ENCODE data around the gene MBD2. TPM values are rescaled to one million over a fixed set of nuclear protein-coding genes. Genes with fewer than 3 reads are reported as not detected.

MBD2 gene
- total RNA-seq, 1 experiment from 2014 or later: 53.3 TPM

DNA sequence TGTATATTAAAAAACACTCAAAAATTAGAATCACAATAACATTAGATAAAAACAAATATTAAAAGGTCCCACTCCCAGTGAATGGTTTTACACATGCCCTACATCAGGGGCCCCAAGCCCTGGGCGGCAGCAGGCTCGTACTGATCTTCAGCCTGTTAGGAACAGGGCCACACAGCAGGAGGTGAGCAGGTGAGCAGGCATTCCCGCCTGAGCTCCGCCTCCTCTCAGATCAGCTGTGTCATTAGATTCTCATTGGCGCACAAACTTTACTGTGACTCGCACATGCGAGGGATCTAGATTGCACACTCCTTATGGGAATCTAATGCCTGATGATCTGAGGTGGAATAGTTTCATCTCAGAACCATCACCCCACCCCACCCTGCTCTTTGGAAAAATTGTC is 74.2 kb downstream of the MBD2 start:
- H3K27me3 ChIP-seq (ENCODE audit: control insufficient read depth, insufficient read depth, low read length): no peaks in the 10 kb centered on the region
- no peaks in the 10 kb centered on the region; the same call in 1 of the 2 replicates for H3K36me3 ChIP-seq (ENCODE audit: control insufficient read depth, insufficient read depth, low read length)
- BruUV-seq (replicated peaks): no TSS peak
- in situ Hi-C loops (cut with HindIII; ENCODE audit: low pct_unique_long_range_greater_than_20kb, low sequenced_read_pairs) (no loop called here), intact Hi-C loops (cut with micrococcal nuclease; ENCODE audit: unreplicated experiment) (no loop called here)
- DNase-seq (ENCODE audit: low read depth, low spot score) (no peak), ATAC-seq (no peak)
- POLR2A ChIA-PET: no interaction called here
- no peaks in the 10 kb centered on the region for H3K9me3 ChIP-seq (ENCODE audit: control insufficient read depth, insufficient read depth, low read depth, low read length)
- TF ChIP-seq, protein P1, sequence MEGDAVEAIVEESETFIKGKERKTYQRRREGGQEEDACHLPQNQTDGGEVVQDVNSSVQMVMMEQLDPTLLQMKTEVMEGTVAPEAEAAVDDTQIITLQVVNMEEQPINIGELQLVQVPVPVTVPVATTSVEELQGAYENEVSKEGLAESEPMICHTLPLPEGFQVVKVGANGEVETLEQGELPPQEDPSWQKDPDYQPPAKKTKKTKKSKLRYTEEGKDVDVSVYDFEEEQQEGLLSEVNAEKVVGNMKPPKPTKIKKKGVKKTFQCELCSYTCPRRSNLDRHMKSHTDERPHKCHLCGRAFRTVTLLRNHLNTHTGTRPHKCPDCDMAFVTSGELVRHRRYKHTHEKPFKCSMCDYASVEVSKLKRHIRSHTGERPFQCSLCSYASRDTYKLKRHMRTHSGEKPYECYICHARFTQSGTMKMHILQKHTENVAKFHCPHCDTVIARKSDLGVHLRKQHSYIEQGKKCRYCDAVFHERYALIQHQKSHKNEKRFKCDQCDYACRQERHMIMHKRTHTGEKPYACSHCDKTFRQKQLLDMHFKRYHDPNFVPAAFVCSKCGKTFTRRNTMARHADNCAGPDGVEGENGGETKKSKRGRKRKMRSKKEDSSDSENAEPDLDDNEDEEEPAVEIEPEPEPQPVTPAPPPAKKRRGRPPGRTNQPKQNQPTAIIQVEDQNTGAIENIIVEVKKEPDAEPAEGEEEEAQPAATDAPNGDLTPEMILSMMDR (IDR thresholded peaks at IDR 0.05): no peak
- TF ChIP-seq, protein P2, sequence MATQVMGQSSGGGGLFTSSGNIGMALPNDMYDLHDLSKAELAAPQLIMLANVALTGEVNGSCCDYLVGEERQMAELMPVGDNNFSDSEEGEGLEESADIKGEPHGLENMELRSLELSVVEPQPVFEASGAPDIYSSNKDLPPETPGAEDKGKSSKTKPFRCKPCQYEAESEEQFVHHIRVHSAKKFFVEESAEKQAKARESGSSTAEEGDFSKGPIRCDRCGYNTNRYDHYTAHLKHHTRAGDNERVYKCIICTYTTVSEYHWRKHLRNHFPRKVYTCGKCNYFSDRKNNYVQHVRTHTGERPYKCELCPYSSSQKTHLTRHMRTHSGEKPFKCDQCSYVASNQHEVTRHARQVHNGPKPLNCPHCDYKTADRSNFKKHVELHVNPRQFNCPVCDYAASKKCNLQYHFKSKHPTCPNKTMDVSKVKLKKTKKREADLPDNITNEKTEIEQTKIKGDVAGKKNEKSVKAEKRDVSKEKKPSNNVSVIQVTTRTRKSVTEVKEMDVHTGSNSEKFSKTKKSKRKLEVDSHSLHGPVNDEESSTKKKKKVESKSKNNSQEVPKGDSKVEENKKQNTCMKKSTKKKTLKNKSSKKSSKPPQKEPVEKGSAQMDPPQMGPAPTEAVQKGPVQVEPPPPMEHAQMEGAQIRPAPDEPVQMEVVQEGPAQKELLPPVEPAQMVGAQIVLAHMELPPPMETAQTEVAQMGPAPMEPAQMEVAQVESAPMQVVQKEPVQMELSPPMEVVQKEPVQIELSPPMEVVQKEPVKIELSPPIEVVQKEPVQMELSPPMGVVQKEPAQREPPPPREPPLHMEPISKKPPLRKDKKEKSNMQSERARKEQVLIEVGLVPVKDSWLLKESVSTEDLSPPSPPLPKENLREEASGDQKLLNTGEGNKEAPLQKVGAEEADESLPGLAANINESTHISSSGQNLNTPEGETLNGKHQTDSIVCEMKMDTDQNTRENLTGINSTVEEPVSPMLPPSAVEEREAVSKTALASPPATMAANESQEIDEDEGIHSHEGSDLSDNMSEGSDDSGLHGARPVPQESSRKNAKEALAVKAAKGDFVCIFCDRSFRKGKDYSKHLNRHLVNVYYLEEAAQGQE (IDR thresholded peaks at IDR 0.05; ENCODE audit: insufficient read depth in 1 of 2, low read depth in 2 of 2, low read length in 1 of 2): no peak
- TF ChIP-seq POLR2AphosphoS5 (IDR thresholded peaks at IDR 0.05; ENCODE audit: low read depth, low read length) (no peak), TCF7L2 (IDR thresholded peaks at IDR 0.05; ENCODE audit: low read depth, low read length) (no peak), SIN3A (IDR thresholded peaks at IDR 0.05; ENCODE audit: borderline replicate concordance, insufficient read depth, low read depth, low read length) (no peak)
- H3K4me3 ChIP-seq (ENCODE audit: low read depth in 2 of 2, low read length in 2 of 2): no peak overlapping the region
- H3K4me1 ChIP-seq (ENCODE audit: control insufficient read depth, insufficient read depth, low read length): peaks cover 5% of the 10 kb centered on the region; the same call in 1 of the 2 replicates
- H3K27ac ChIP-seq (ENCODE audit: low read length): no peak overlapping the region
- CTCF ChIA-PET: no interaction called here

DNA sequence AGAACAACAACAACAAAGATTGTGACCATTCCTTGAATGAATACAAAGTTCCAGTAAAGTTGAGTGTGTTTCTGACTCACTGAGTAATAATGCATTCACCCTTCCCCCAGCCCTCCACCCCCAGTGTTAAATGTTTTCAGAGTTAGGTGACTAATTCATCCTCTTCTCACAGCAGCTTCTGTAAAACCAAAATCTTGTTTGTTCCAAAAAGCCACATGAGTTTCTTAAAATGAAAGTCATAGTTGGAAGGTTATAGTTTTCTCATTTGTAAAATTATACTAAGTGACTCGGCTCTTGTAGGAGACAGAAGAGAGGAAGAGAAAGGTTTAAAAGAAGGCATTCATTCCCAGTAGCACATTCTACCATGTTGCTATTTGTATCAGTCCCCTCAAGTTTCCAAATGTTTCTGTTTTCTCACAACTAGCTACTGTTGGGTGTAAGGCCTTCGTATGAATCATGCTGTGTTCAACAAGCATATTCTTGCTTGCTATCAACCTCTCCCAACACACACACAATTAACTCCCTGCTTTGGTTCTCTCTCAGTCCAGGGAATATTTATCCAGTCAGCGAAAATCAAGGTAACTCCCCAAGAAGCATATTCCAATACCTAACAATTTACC is 75.3 kb downstream of the MBD2 start:
- TF ChIP-seq SIN3A (IDR thresholded peaks at IDR 0.05; ENCODE audit: borderline replicate concordance, insufficient read depth, low read depth, low read length) (no peak), TCF7L2 (IDR thresholded peaks at IDR 0.05; ENCODE audit: low read depth, low read length) (no peak), POLR2AphosphoS5 (IDR thresholded peaks at IDR 0.05; ENCODE audit: low read depth, low read length) (no peak)
- TF ChIP-seq, protein P2 (IDR thresholded peaks at IDR 0.05; ENCODE audit: insufficient read depth in 1 of 2, low read depth in 2 of 2, low read length in 1 of 2): no peak
- TF ChIP-seq, protein P1 (IDR thresholded peaks at IDR 0.05): no peak
- CTCF ChIA-PET: no interaction called here
- H3K9me3 ChIP-seq (ENCODE audit: control insufficient read depth, insufficient read depth, low read depth, low read length): no peaks in the 10 kb centered on the region
- no peak overlapping the region for H3K4me3 ChIP-seq (ENCODE audit: low read depth in 2 of 2, low read length in 2 of 2)
- in situ Hi-C loops (cut with HindIII; ENCODE audit: low pct_unique_long_range_greater_than_20kb, low sequenced_read_pairs): no loop called here
- DNase-seq (ENCODE audit: low read depth, low spot score) (peak; percentile 79), ATAC-seq (peak; percentile 83)
- POLR2A ChIA-PET: no interaction called here
- intact Hi-C loops (cut with micrococcal nuclease; ENCODE audit: unreplicated experiment): no loop called here
- no peak overlapping the region for H3K27ac ChIP-seq (ENCODE audit: low read length)
- BruUV-seq (replicated peaks): no TSS peak
- H3K27me3 ChIP-seq (ENCODE audit: control insufficient read depth, insufficient read depth, low read length): no peaks in the 10 kb centered on the region
- no peaks in the 10 kb centered on the region for H3K36me3 ChIP-seq (ENCODE audit: control insufficient read depth, insufficient read depth, low read length)
- peaks cover 5% of the 10 kb centered on the region; the same call in 1 of the 2 replicates for H3K4me1 ChIP-seq (ENCODE audit: control insufficient read depth, insufficient read depth, low read length)
